K562 (cell line): ENCODE data around the gene TTLL9. TPM values are rescaled to one million over a fixed set of nuclear protein-coding genes. Genes with fewer than 3 reads are reported as not detected.

ENCODE experiments used
- CBX1 ChIP-seq: sonication (generic); IDR thresholded peaks from 2 replicates; pipeline ENCODE4 v1.6.1; 2016; ENCODE audit warnings: antibody characterized with exemption, low read depth, mild to moderate bottlenecking
- CC2D1A ChIP-seq: fragments of 450-650 bp; IDR thresholded peaks from 2 replicates; pipeline ENCODE4 v1.6.1; 2017; ENCODE audit warnings: mild to moderate bottlenecking
- MAFG ChIP-seq: fragments of 450-650 bp; conservative IDR thresholded peaks from 2 replicates; pipeline ENCODE4 v1.6.1; 2016; ENCODE audit warnings: missing genetic modification characterization, missing compliant biosample characterization
- MCM5 ChIP-seq: fragments of 450-650 bp; IDR thresholded peaks from 2 replicates; pipeline ENCODE4 v1.6.1; 2016; ENCODE audit warnings: low read depth
- MTA3 ChIP-seq: fragments of 450-650 bp; formaldehyde crosslinking; IDR thresholded peaks from 2 replicates; pipeline ENCODE4 v1.6.1; 2017; ENCODE audit warnings: mild to moderate bottlenecking, borderline replicate concordance
- PPARD ChIP-seq: fragments of 250-450 bp; sonication (Bioruptor Pico); IDR thresholded peaks from 2 replicates; pipeline ENCODE4 v1.8.0; 2022; ENCODE audit warnings: inconsistent platforms, mild to moderate bottlenecking, moderate library complexity
- SMAD3 ChIP-seq: fragments of 450-650 bp; formaldehyde crosslinking; conservative IDR thresholded peaks from 2 replicates; pipeline ENCODE4 v1.4.0; 2020; ENCODE audit warnings: mild to moderate bottlenecking
- SRF ChIP-seq, 2 experiments: fragments of 250-450, 450-650 bp in 1 of 2; sonication (Bioruptor Pico) in 1 of 2; sonication (generic) in 1 of 2; formaldehyde crosslinking; IDR thresholded peaks; 2 replicates each; pipeline versions ENCODE4 v1.5.0 to v1.5.1; 2020 to 2022; ENCODE audit warnings: mild to moderate bottlenecking in 1 of 2, missing genetic modification reagents in 1 of 2
- TAF1 ChIP-seq: IDR thresholded peaks from 2 replicates; pipeline ENCODE4 v1.6.1; 2011; ENCODE audit warnings: mild to moderate bottlenecking, low read length, moderate library complexity; ENCODE audit not compliant: insufficient read depth, control insufficient read depth, severe bottlenecking; ENCODE audit errors: extremely low read depth
- ZNF431 ChIP-seq: sonication (generic); formaldehyde crosslinking; IDR thresholded peaks from 2 replicates; pipeline ENCODE4 v1.8.0; 2022; ENCODE audit warnings: mild to moderate bottlenecking, missing genetic modification reagents
- ZNF717 ChIP-seq: fragments of 250-450 bp; sonication (Bioruptor Pico); IDR thresholded peaks from 2 replicates; pipeline ENCODE4 v1.5.0; 2021
- ZNF785 ChIP-seq: fragments of 250-450 bp; sonication (Bioruptor Pico); IDR thresholded peaks from 2 replicates; pipeline ENCODE4 v1.4.0; 2020; ENCODE audit warnings: mild to moderate bottlenecking
- polyA plus RNA-seq, 8 experiments: library from polyadenylated mRNA; depleted of rRNA in 4 of 8; stranded (reverse) in 5 of 8; unstranded in 3 of 8; fragments of >200 nt; fragmentation: Nextera tagmentation in 2 of 8; fragmentation: Illumina TruSeq in 1 of 8; extraction: Ambion mirVana in 2 of 8; extraction: Trizol in 1 of 8; gene quantifications; 2 replicates each; pipeline versions ENCODE4 v1.2.1 to v1.2.3, GENCODE V29; 2011 to 2014; ENCODE audit warnings: inconsistent platforms in 1 of 8, missing spikeins in 1 of 8
- total RNA-seq, 7 experiments: library from RNA; depleted of rRNA in 6 of 7; stranded (reverse); fragments of >200 nt in 6 of 7; fragmentation: Illumina TruSeq in 2 of 7; extraction: Trizol in 2 of 7; gene quantifications; 2 replicates each; pipeline versions ENCODE4 v1.2.1 to v1.2.3, GENCODE V29; 2011 to 2021; ENCODE audit warnings: low replicate concordance in 1 of 7
- TF ChIP-seq, protein P1 (sequence below): fragments of 450-650 bp; IDR thresholded peaks from 2 replicates; pipeline ENCODE4 v1.6.1; 2016; ENCODE audit warnings: mild to moderate bottlenecking, moderate library complexity
- TF ChIP-seq, protein P2 (sequence below): IDR thresholded peaks from 2 replicates; pipeline ENCODE4 v1.6.1; 2014; ENCODE audit warnings: antibody characterized with exemption

TTLL9 gene
- total and polyA plus RNA-seq, 9 of the 15 experiments (the other 6 are each of a cell fraction or from before 2014, with no cell fraction given) = 0.06 to 0.07 TPM; not detected in 7

- TF ChIP-seq, protein P1, sequence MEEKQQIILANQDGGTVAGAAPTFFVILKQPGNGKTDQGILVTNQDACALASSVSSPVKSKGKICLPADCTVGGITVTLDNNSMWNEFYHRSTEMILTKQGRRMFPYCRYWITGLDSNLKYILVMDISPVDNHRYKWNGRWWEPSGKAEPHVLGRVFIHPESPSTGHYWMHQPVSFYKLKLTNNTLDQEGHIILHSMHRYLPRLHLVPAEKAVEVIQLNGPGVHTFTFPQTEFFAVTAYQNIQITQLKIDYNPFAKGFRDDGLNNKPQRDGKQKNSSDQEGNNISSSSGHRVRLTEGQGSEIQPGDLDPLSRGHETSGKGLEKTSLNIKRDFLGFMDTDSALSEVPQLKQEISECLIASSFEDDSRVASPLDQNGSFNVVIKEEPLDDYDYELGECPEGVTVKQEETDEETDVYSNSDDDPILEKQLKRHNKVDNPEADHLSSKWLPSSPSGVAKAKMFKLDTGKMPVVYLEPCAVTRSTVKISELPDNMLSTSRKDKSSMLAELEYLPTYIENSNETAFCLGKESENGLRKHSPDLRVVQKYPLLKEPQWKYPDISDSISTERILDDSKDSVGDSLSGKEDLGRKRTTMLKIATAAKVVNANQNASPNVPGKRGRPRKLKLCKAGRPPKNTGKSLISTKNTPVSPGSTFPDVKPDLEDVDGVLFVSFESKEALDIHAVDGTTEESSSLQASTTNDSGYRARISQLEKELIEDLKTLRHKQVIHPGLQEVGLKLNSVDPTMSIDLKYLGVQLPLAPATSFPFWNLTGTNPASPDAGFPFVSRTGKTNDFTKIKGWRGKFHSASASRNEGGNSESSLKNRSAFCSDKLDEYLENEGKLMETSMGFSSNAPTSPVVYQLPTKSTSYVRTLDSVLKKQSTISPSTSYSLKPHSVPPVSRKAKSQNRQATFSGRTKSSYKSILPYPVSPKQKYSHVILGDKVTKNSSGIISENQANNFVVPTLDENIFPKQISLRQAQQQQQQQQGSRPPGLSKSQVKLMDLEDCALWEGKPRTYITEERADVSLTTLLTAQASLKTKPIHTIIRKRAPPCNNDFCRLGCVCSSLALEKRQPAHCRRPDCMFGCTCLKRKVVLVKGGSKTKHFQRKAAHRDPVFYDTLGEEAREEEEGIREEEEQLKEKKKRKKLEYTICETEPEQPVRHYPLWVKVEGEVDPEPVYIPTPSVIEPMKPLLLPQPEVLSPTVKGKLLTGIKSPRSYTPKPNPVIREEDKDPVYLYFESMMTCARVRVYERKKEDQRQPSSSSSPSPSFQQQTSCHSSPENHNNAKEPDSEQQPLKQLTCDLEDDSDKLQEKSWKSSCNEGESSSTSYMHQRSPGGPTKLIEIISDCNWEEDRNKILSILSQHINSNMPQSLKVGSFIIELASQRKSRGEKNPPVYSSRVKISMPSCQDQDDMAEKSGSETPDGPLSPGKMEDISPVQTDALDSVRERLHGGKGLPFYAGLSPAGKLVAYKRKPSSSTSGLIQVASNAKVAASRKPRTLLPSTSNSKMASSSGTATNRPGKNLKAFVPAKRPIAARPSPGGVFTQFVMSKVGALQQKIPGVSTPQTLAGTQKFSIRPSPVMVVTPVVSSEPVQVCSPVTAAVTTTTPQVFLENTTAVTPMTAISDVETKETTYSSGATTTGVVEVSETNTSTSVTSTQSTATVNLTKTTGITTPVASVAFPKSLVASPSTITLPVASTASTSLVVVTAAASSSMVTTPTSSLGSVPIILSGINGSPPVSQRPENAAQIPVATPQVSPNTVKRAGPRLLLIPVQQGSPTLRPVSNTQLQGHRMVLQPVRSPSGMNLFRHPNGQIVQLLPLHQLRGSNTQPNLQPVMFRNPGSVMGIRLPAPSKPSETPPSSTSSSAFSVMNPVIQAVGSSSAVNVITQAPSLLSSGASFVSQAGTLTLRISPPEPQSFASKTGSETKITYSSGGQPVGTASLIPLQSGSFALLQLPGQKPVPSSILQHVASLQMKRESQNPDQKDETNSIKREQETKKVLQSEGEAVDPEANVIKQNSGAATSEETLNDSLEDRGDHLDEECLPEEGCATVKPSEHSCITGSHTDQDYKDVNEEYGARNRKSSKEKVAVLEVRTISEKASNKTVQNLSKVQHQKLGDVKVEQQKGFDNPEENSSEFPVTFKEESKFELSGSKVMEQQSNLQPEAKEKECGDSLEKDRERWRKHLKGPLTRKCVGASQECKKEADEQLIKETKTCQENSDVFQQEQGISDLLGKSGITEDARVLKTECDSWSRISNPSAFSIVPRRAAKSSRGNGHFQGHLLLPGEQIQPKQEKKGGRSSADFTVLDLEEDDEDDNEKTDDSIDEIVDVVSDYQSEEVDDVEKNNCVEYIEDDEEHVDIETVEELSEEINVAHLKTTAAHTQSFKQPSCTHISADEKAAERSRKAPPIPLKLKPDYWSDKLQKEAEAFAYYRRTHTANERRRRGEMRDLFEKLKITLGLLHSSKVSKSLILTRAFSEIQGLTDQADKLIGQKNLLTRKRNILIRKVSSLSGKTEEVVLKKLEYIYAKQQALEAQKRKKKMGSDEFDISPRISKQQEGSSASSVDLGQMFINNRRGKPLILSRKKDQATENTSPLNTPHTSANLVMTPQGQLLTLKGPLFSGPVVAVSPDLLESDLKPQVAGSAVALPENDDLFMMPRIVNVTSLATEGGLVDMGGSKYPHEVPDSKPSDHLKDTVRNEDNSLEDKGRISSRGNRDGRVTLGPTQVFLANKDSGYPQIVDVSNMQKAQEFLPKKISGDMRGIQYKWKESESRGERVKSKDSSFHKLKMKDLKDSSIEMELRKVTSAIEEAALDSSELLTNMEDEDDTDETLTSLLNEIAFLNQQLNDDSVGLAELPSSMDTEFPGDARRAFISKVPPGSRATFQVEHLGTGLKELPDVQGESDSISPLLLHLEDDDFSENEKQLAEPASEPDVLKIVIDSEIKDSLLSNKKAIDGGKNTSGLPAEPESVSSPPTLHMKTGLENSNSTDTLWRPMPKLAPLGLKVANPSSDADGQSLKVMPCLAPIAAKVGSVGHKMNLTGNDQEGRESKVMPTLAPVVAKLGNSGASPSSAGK = peak; percentile 90
- TF ChIP-seq CBX1 = no peak
- TF ChIP-seq ZNF717 (CRISPR knock-in tag) = no peak
- TF ChIP-seq ZNF785 = no peak
- TF ChIP-seq ZNF431 = 0 out of 2 replicates have a peak, but pooled peaks have one; percentile 19
- no peak for TF ChIP-seq CC2D1A
- TF ChIP-seq, protein P2, sequence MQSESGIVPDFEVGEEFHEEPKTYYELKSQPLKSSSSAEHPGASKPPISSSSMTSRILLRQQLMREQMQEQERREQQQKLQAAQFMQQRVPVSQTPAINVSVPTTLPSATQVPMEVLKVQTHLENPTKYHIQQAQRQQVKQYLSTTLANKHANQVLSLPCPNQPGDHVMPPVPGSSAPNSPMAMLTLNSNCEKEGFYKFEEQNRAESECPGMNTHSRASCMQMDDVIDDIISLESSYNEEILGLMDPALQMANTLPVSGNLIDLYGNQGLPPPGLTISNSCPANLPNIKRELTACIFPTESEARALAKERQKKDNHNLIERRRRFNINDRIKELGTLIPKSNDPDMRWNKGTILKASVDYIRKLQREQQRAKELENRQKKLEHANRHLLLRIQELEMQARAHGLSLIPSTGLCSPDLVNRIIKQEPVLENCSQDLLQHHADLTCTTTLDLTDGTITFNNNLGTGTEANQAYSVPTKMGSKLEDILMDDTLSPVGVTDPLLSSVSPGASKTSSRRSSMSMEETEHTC = no peak
- TF ChIP-seq MTA3 = peak; percentile 46; the same call in 1 of the 2 replicates
- no peak for TF ChIP-seq SRF (CRISPR knock-in tag; IDR thresholded peaks at IDR 0.05)
- no peak for TF ChIP-seq MCM5
- TF ChIP-seq TAF1 = peak; percentile 66
- no peak for TF ChIP-seq MAFG (tag)
- 0 out of 2 replicates have a peak, but pooled peaks have one; percentile 5 for TF ChIP-seq SMAD3
- no peak for TF ChIP-seq PPARD (CRISPR knock-in tag)
Measured at GRCh38 chr20:31951530-31952453, 81.4 kb downstream of the TTLL9 start, which contains the start of gene PDRG1 (continued).
